ENCODE data around the gene SYNCRIP. TPM values are rescaled to one million over a fixed set of nuclear protein-coding genes. Genes with fewer than 3 reads are reported as not detected.
A peak's percentile ranks its signal among the peaks of the same experiment; 100 is the strongest.

The SYNCRIP gene
- total RNA-seq, 1 experiment from 2014 or later, result 199 TPM

DNA sequence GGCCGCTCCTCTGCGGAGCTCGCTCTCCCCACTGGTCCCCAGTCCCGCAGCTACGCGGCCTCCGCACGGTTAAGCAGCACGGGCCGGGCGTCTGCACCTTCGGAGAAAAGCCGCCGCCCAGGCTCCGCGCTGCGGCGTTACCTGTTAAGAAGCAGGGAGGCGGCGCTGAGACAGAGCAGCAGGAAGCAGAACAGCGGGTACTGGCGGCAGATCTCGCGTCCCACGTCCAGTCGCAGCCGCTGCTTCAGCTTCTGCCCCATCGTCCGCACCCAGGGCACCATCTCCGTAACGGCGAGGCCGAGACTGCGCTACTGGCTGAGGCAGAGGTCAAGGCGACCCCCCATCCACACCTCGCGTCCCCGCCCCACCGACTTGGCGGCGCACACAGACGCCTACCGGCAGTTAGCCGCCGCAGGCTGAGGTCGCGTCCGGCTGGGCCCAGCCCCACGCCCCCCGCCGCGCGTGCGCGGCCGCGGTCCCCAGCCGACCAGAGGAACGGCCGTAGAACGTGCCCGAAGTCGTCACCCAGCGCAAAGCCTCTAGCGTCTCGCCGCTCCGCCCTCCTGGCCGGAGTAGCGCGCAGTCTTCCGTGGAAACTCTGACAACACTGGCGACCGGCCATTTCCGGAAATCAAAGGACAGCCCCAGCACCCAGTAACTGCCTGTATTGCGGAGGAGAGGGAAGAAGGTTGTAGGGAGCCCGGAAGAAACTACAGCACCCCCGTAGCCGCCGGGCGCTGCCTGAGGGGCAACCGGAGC lies 49.1 kb downstream of the SYNCRIP start, which contains the start of gene SNX14:
SNX14 (minus strand) TSS at position 421 of the 759 bp plus-strand sequence; CDS start at position 281, 140 bp downstream.
- TF ChIP-seq, protein P1, sequence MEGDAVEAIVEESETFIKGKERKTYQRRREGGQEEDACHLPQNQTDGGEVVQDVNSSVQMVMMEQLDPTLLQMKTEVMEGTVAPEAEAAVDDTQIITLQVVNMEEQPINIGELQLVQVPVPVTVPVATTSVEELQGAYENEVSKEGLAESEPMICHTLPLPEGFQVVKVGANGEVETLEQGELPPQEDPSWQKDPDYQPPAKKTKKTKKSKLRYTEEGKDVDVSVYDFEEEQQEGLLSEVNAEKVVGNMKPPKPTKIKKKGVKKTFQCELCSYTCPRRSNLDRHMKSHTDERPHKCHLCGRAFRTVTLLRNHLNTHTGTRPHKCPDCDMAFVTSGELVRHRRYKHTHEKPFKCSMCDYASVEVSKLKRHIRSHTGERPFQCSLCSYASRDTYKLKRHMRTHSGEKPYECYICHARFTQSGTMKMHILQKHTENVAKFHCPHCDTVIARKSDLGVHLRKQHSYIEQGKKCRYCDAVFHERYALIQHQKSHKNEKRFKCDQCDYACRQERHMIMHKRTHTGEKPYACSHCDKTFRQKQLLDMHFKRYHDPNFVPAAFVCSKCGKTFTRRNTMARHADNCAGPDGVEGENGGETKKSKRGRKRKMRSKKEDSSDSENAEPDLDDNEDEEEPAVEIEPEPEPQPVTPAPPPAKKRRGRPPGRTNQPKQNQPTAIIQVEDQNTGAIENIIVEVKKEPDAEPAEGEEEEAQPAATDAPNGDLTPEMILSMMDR (conservative IDR thresholded peaks at IDR 0.05), result 0 out of 3 replicates have a peak, but pooled peaks have one; percentile 20
- Histone ChIP-seq H3K9me3 (ENCODE audit: control insufficient read depth, low read depth, low read length) (no peaks in the 10 kb centered on the region), H3K23ac (ENCODE audit: insufficient read length, low read depth, low read length) (no peak within 1 kb of the TSS), H3K56ac (ENCODE audit: insufficient read length, low read depth, low read length) (no peak within 1 kb of the TSS), H2BK12ac (ENCODE audit: insufficient read length, low read depth, low read length) (no peak within 1 kb of the TSS), H4K8ac (replicated peaks; ENCODE audit: insufficient read length, low read depth, low read length) (no peak within 1 kb of the TSS), H2BK20ac (ENCODE audit: low read depth, low read length, poor library complexity, severe bottlenecking) (no peak within 1 kb of the TSS), H2BK15ac (ENCODE audit: low read depth, low read length) (no peak within 1 kb of the TSS), H3K79me1 (ENCODE audit: insufficient read depth, low read depth, low read length, poor library complexity, severe bottlenecking) (no peaks in the 10 kb centered on the region), H3K14ac (ENCODE audit: insufficient read depth, low read length) (peak within 1 kb of the TSS; percentile 22; the same call in 1 of the 2 replicates), H3K9ac (ENCODE audit: extremely low read depth, insufficient read length, low read length) (peak within 1 kb of the TSS; percentile 69), H4K5ac (ENCODE audit: insufficient read length, low read depth, low read length) (no peak within 1 kb of the TSS), H3K18ac (ENCODE audit: insufficient read length, low read depth, low read length) (peak within 1 kb of the TSS; percentile 29), H4K91ac (ENCODE audit: insufficient read length, low read depth, low read length) (no peak within 1 kb of the TSS), H3K27ac (ENCODE audit: insufficient read length, low read depth, low read length) (no peak within 1 kb of the TSS), H4K20me1 (ENCODE audit: control insufficient read depth, insufficient read depth, insufficient read length) (no peaks in the 10 kb centered on the region), H3K23me2 (ENCODE audit: insufficient read length, low read depth, low read length, poor library complexity, severe bottlenecking) (peaks cover 4% of the 10 kb centered on the region), H3K27me3 (ENCODE audit: insufficient read depth, low read length) (no peaks in the 10 kb centered on the region), H2BK5ac (ENCODE audit: insufficient read length, low read length) (no peak within 1 kb of the TSS), H2BK120ac (ENCODE audit: low read depth, low read length, poor library complexity, severe bottlenecking) (no peak within 1 kb of the TSS), H2AFZ (ENCODE audit: low read length) (no peak within 1 kb of the TSS), H3K4me2 (ENCODE audit: insufficient read depth, insufficient read length, low read length) (peak within 1 kb of the TSS; percentile 73), H2AK5ac (ENCODE audit: insufficient read length, low read length) (no peak within 1 kb of the TSS), H3K4ac (ENCODE audit: low read depth, low read length) (no peak within 1 kb of the TSS), H3K4me1 (ENCODE audit: insufficient read depth, low read length) (no peaks in the 10 kb centered on the region), H3T11ph (ENCODE audit: low read length) (no peak within 1 kb of the TSS), H3K79me2 (ENCODE audit: insufficient read depth, low read length) (no peaks in the 10 kb centered on the region)
- DNase-seq, result peak; percentile 82
- Mint-ChIP-seq H3K4me1 (peaks cover 12 to 15% of the 10 kb centered on the region in 2 experiments), H3K27ac (peak within 1 kb of the TSS; percentile 82 to 97 (median 83); a peak in 5 of 7 replicates), H3K4me3 (peak within 1 kb of the TSS; percentile 95 to 96), H3K36me3 (ENCODE audit: insufficient read depth in 1 of 3, low read depth in 3 of 3) (peaks cover 0 to 8% (median 1%) of the 10 kb centered on the region in 3 experiments; a peak in 5 of 7 replicates), H3K9me3 (peaks cover 0 to 3% of the 10 kb centered on the region in 2 experiments; a peak in 3 of 5 replicates), H3K27me3 (ENCODE audit: low read depth) (peaks cover 6% of the 10 kb centered on the region; the same call in 1 of the 2 replicates)
- no CpG with 5 or more reads among the region's 82 CpGs for WGBS (ENCODE audit: extremely low coverage, insufficient read length, low lambda C conversion rate)

Data from H9 (cell line).